H1 (cell line): ENCODE measurements around the gene EPB41L4A. TPM values are rescaled to one million over a fixed set of nuclear protein-coding genes. Genes with fewer than 3 reads are reported as not detected.

Experiments used
- CTCF ChIA-PET: fragments of 300-600 bp; sonication (Branson Sonifier 250); formaldehyde crosslinking; loops from one replicate; lab custom pipeline; 2021; ENCODE audit not compliant: partially characterized antibody; lab: Charles Lee
- POLR2A ChIA-PET: fragments of 300-600 bp; sonication (Branson Sonifier 250); formaldehyde crosslinking; loops from one replicate; lab custom pipeline; 2021; ENCODE audit warnings: inconsistent platforms; ENCODE audit not compliant: partially characterized antibody; lab: Charles Lee
- DNase-seq, 2 experiments: peaks; one replicate each; pipeline versions ENCODE4 v3.0.0 to v3.0.0-alpha.2; 2010 to 2022; ENCODE audit warnings: low spot score in 2 of 2, low read depth in 1 of 2, mixed read lengths in 1 of 2
- FAIRE-seq: peaks from 2 replicates; lab custom pipeline; 2011; peaks lifted over from hg19 to GRCh38; lab: Jason Lieb, UNC
- H2AFZ ChIP-seq: 2 replicates; pipeline ENCODE4 v1.8.1; 2012; ENCODE audit warnings: low read length, inconsistent platforms
- H2AK5ac ChIP-seq: 2 replicates; pipeline ENCODE4 v1.6.1; 2013; ENCODE audit warnings: low read depth, low read length
- H2BK120ac ChIP-seq: replicated peaks from 2 replicates; pipeline ENCODE3; 2013; ENCODE audit warnings: low read depth, low read length, inconsistent platforms
- H2BK12ac ChIP-seq: 2 replicates; pipeline ENCODE4 v1.6.1; 2013; ENCODE audit warnings: low read depth, low read length
- H2BK15ac ChIP-seq: 2 replicates; pipeline ENCODE4 v1.6.1; 2013; ENCODE audit warnings: low read length
- H2BK20ac ChIP-seq: 2 replicates; pipeline ENCODE4 v1.6.1; 2013; ENCODE audit warnings: low read length
- H2BK5ac ChIP-seq: 2 replicates; pipeline ENCODE4 v1.6.1; 2013; ENCODE audit warnings: low read depth, low read length
- H3K14ac ChIP-seq: 2 replicates; pipeline ENCODE4 v1.6.1; 2013; ENCODE audit warnings: inconsistent platforms; ENCODE audit not compliant: insufficient read length
- H3K18ac ChIP-seq: 2 replicates; pipeline ENCODE4 v1.6.1; 2013; ENCODE audit warnings: low read length; ENCODE audit errors: extremely low read depth
- H3K23ac ChIP-seq: 2 replicates; pipeline ENCODE4 v1.6.1; 2013; ENCODE audit warnings: inconsistent platforms; ENCODE audit not compliant: insufficient read length
- H3K23me2 ChIP-seq: 2 replicates; pipeline ENCODE4 v1.6.1; 2013; ENCODE audit warnings: low read depth, low read length
- H3K27ac ChIP-seq: 2 replicates; pipeline ENCODE4 v1.6.1; 2011; ENCODE audit warnings: low read depth, low read length, inconsistent platforms
- H3K27me3 ChIP-seq, 4 experiments: replicated peaks in 1 of 4; 1 replicate in 1 of 4; 2 replicates in 3 of 4; pipeline versions ENCODE4 v1.6.1 to v1.8.1; 2011 to 2013; ENCODE audit warnings: low read length in 3 of 4, mild to moderate bottlenecking in 3 of 4, inconsistent platforms in 2 of 4, mixed read lengths in 2 of 4, moderate library complexity in 1 of 4; ENCODE audit not compliant: control insufficient read depth in 3 of 4, insufficient read depth in 3 of 4; ENCODE audit errors: extremely low read depth in 1 of 4
- H3K36me3 ChIP-seq, 4 experiments: 2 replicates each; pipeline versions ENCODE4 v1.6.1 to v1.8.1; 2011 to 2013; ENCODE audit warnings: mild to moderate bottlenecking in 4 of 4, low read length in 3 of 4, moderate library complexity in 2 of 4, control low read depth in 1 of 4, inconsistent platforms in 1 of 4; ENCODE audit not compliant: insufficient read depth in 4 of 4, control insufficient read depth in 2 of 4
- H3K4ac ChIP-seq: replicated peaks from 2 replicates; pipeline ENCODE3; 2013; ENCODE audit warnings: low read length, low read depth, mixed read lengths, inconsistent platforms; ENCODE audit not compliant: insufficient read length
- H3K4me1 ChIP-seq, 4 experiments: replicated peaks in 1 of 4; 1 replicate in 1 of 4; 2 replicates in 3 of 4; pipeline versions ENCODE4 v1.6.1 to v1.8.1; 2011 to 2013; ENCODE audit warnings: low read length in 3 of 4, inconsistent platforms in 2 of 4, mixed read lengths in 1 of 4; ENCODE audit not compliant: insufficient read depth in 4 of 4, control insufficient read depth in 3 of 4
- H3K4me2 ChIP-seq, 2 experiments: 2 replicates each; pipeline versions ENCODE4 v1.6.1 to v1.8.1; 2011 to 2013; ENCODE audit warnings: low read depth in 2 of 2, low read length in 2 of 2, control low read depth in 1 of 2, inconsistent platforms in 1 of 2, mild to moderate bottlenecking in 1 of 2; ENCODE audit not compliant: insufficient read depth in 1 of 2
- H3K4me3 ChIP-seq, 4 experiments: fragments of 200-600, 300-600 bp in 1 of 4; sonication (generic), shearing (Covaris generic), sonication (Bioruptor Twin) in 1 of 4; 2 replicates each; pipeline versions ENCODE4 v1.5.1 to v1.8.1; 2011 to 2016; ENCODE audit warnings: low read length in 4 of 4, low read depth in 3 of 4, control low read depth in 2 of 4, inconsistent platforms in 2 of 4, mild to moderate bottlenecking in 2 of 4, mixed read lengths in 1 of 4, moderate library complexity in 1 of 4; ENCODE audit not compliant: insufficient read depth in 2 of 4; ENCODE audit errors: extremely low read depth in 1 of 4
- H3K56ac ChIP-seq: replicated peaks from 2 replicates; pipeline ENCODE3; 2013; ENCODE audit warnings: low read depth, mild to moderate bottlenecking, mixed read lengths, low read length, inconsistent platforms; ENCODE audit not compliant: insufficient read length
- H3K79me1 ChIP-seq: 2 replicates; pipeline ENCODE4 v1.6.1; 2013; ENCODE audit warnings: low read depth, low read length, control low read depth
- H3K79me2 ChIP-seq, 2 experiments: 2 replicates each; pipeline versions ENCODE4 v1.6.1 to v1.8.1; 2012 to 2013; ENCODE audit warnings: low read length in 2 of 2, mild to moderate bottlenecking in 2 of 2, inconsistent platforms in 1 of 2; ENCODE audit not compliant: insufficient read depth in 2 of 2, control insufficient read depth in 1 of 2
- H3K9ac ChIP-seq, 4 experiments: replicated peaks in 1 of 4; 1 replicate in 1 of 4; 2 replicates in 3 of 4; pipeline versions ENCODE4 v1.6.1 to v1.8.1; 2011 to 2013; ENCODE audit warnings: low read depth in 3 of 4, low read length in 3 of 4, control low read depth in 2 of 4, mild to moderate bottlenecking in 2 of 4, moderate library complexity in 2 of 4, inconsistent platforms in 1 of 4; ENCODE audit errors: extremely low read depth in 1 of 4
- H3K9me3 ChIP-seq, 2 experiments: 2 replicates each; pipeline versions ENCODE4 v1.6.1 to v1.8.1; 2012 to 2013; ENCODE audit warnings: mild to moderate bottlenecking in 2 of 2, moderate library complexity in 2 of 2, control low read depth in 1 of 2, inconsistent platforms in 1 of 2, low read depth in 1 of 2, low read length in 1 of 2, mixed read lengths in 1 of 2; ENCODE audit not compliant: insufficient read depth in 2 of 2
- H4K20me1 ChIP-seq, 2 experiments: replicated peaks in 1 of 2; 2 replicates each; pipeline versions ENCODE3 to v1.8.1; 2011 to 2013; ENCODE audit warnings: inconsistent platforms in 2 of 2, low read length in 2 of 2, mild to moderate bottlenecking in 1 of 2; ENCODE audit not compliant: insufficient read depth in 2 of 2, control insufficient read depth in 1 of 2
- H4K5ac ChIP-seq: 2 replicates; pipeline ENCODE4 v1.6.1; 2013; ENCODE audit warnings: low read length, low read depth, mixed read lengths, inconsistent platforms; ENCODE audit not compliant: insufficient read length
- H4K8ac ChIP-seq: 2 replicates; pipeline ENCODE4 v1.8.0; 2013; ENCODE audit warnings: mild to moderate bottlenecking, moderate library complexity, low read length, inconsistent platforms; ENCODE audit not compliant: insufficient read depth; ENCODE audit errors: extremely low read depth
- H4K91ac ChIP-seq: replicated peaks from 2 replicates; pipeline ENCODE3; 2013; ENCODE audit warnings: low read length, mixed read lengths, inconsistent platforms; ENCODE audit not compliant: insufficient read length
- CTCF ChIP-seq, 3 experiments: IDR thresholded peaks; 1 replicate in 2 of 3; 2 replicates in 1 of 3; pipeline versions ENCODE4 v1.5.1 to v1.6.1; 2011; ENCODE audit warnings: low read length in 3 of 3, mild to moderate bottlenecking in 3 of 3, inconsistent platforms in 2 of 3, low read depth in 1 of 3, moderate library complexity in 1 of 3; ENCODE audit not compliant: insufficient read depth in 1 of 3; ENCODE audit errors: control extremely low read depth in 1 of 3
- GTF2F1 ChIP-seq: IDR thresholded peaks from 2 replicates; pipeline ENCODE4 v1.6.1; 2012; ENCODE audit warnings: low read depth, low read length, improper control_type of control experiment, borderline replicate concordance
- RAD21 ChIP-seq, 2 experiments: IDR thresholded peaks in 1 of 2; conservative IDR thresholded peaks in 1 of 2; 2 replicates each; pipeline ENCODE4 v1.6.1; 2011; ENCODE audit warnings: low read depth in 2 of 2, low read length in 2 of 2, improper control_type of control experiment in 1 of 2, inconsistent platforms in 1 of 2, mild to moderate bottlenecking in 1 of 2, moderate library complexity in 1 of 2
- WGBS, 2 experiments: shearing (Covaris generic) in 1 of 2; methylation state at CpG; one replicate each; pipeline versions ENCODE4 v1.1.6 to v1.1.7; 2013 to 2015; ENCODE audit warnings: low lambda C conversion rate in 2 of 2, mixed read lengths in 2 of 2, inconsistent platforms in 1 of 2, low coverage in 1 of 2, missing lambda C conversion rate in 1 of 2; ENCODE audit not compliant: insufficient replicate concordance in 2 of 2, insufficient coverage in 1 of 2, insufficient read length in 1 of 2; ENCODE audit errors: extremely low coverage in 1 of 2, missing lambda C conversion rate in 1 of 2; 5-methylcytosine and 5-hydroxymethylcytosine counted together
- polyA plus RNA-seq, 7 experiments: library from polyadenylated mRNA; depleted of rRNA in 3 of 7; stranded (reverse) in 5 of 7; unstranded in 2 of 7; fragments of >200 nt in 5 of 7; fragments of 200-250 nt in 2 of 7; gene quantifications; 1 replicate in 5 of 7; 2 replicates in 1 of 7; 4 replicates in 1 of 7; pipeline versions ENCODE4 v1.2.1 to v1.2.3, GENCODE V29; 2011 to 2013; ENCODE audit warnings: missing spikeins in 2 of 7, mixed read lengths in 2 of 7
- total RNA-seq: library from RNA; stranded (reverse); fragmentation: NEBNext Ultra II Directional; extraction: Animal tissue kit (Norgen Biotek cat#: 25700); gene quantifications from 2 replicates; pipeline ENCODE4 v1.2.1, GENCODE V29; 2021

The EPB41L4A gene
- total and polyA plus RNA-seq, 2 of the 8 experiments (the other 6 are each of a cell fraction or from before 2014, with no cell fraction given): 1.6 to 4.6 TPM

GRCh38 chr5:112245656-112246055 lies 173.4 kb downstream of the EPB41L4A start:
- H3K23me2 ChIP-seq: no peaks in the 10 kb centered on the region
- H2AFZ ChIP-seq: no peak overlapping the region; the same call in 1 of the 2 replicates
- POLR2A ChIA-PET: no interaction called here
- no peak for FAIRE-seq
- H3K14ac ChIP-seq: no peak overlapping the region
- no peak overlapping the region for H4K8ac ChIP-seq
- H3K18ac ChIP-seq: no peak overlapping the region
- H3K4me3 ChIP-seq: no peak overlapping the region
- H2BK12ac ChIP-seq: no peak overlapping the region
- H3K27ac ChIP-seq: no peak overlapping the region
- H3K4me2 ChIP-seq: no peak overlapping the region
- no peak overlapping the region for H4K5ac ChIP-seq
- H3K9ac ChIP-seq: no peak overlapping the region
- no peaks in the 10 kb centered on the region for H3K9me3 ChIP-seq
- no peak overlapping the region for H2BK20ac ChIP-seq
- no peak overlapping the region for H2AK5ac ChIP-seq
- no peak overlapping the region for H2BK15ac ChIP-seq
- TF ChIP-seq CTCF (IDR thresholded peaks at IDR 0.05; ENCODE audit: control extremely low read depth in 1 of 3, insufficient read depth in 1 of 3, low read depth in 1 of 3, low read length in 3 of 3) (peak in 2 of 3 experiments; percentile 7 to 34; a peak in 2 of 4 replicates), GTF2F1 (no peak), RAD21 (IDR thresholded peaks at IDR 0.05 in 1 of 2, conservative IDR thresholded peaks at IDR 0.05 in 1 of 2; ENCODE audit: low read depth in 2 of 2, low read length in 2 of 2) (peak in 1 of 2 experiments; percentile 30; a peak in 1 of 4 replicates)
- TF ChIP-seq, all 59 proteins: peak for 2
- no peak for DNase-seq
- Histone ChIP-seq H3K23ac (no peak overlapping the region), H4K20me1 (no peaks in the 10 kb centered on the region), H4K91ac (no peak overlapping the region), H3K4me1 (no peaks in the 10 kb centered on the region; a peak in 1 of 7 replicates), H3K4ac (no peak overlapping the region), H3K27me3 (peaks cover 0 to 1% (median 0%) of the 10 kb centered on the region in 4 experiments; a peak in 1 of 7 replicates), H3K79me2 (no peaks in the 10 kb centered on the region), H2BK5ac (no peak overlapping the region), H3K36me3 (no peaks in the 10 kb centered on the region), H3K56ac (no peak overlapping the region), H3K79me1 (no peaks in the 10 kb centered on the region), H2BK120ac (no peak overlapping the region)
- CTCF ChIA-PET: interaction anchor here (0.6 to 1.5 kb wide), 11 partner anchors 9 to 175 kb away, joined by 3 to 9 read pairs (median 3); no protein-coding TSS in a partner anchor
- 69% methylated on average over 5 of the region's 5 CpGs; no CpG with 5 or more reads in 1 of the 2 experiments for WGBS, 2 experiments
